DMS114 treated with DMSO at 0.1 percent for 48 hours (cell line): Measurements from ENCODE around the gene CCDC7.
"Not testable (repeated sequence)": the region's sequence is repeated elsewhere in the genome, so short reads cannot be mapped to it uniquely, and the experiment has no call there.

Source experiments
- DNase-seq: peaks from one replicate; lab custom pipeline; 2025; ENCODE audit not compliant: unreplicated experiment; lab: John Stamatoyannopoulos, UW

CCDC7 gene

GRCh38 chr10:32865170-32865569, 419.2 kb downstream of the CCDC7 start:
- no peak for DNase-seq

- DNase-seq, result no peak
These were observed 432.0 kb downstream of the CCDC7 start for GRCh38 chr10:32877915-32878314.

GRCh38 chr10:32878646-32879045, 432.7 kb downstream of the CCDC7 start:
- DNase-seq, result no peak

DNA sequence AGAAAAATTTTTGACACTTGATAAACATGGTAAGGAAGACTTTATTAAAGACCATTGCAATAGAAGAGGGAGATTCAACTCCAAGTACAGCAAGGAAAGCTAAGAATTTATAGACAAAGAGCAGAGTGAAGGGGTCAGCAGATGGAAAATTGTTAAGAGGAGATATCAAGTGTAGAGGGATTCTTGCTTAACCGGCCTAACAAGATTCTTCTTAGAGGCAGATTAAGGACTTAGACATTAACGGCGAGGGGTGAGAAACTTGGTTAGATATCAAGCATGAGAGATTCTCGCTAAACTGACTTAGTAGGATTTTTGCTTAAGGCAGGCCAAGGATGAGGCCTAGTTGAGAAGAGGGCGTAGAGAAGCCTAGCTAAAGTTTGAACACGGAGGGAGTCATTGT, 436.1 kb downstream of the CCDC7 start:
- no peak for DNase-seq

DNA sequence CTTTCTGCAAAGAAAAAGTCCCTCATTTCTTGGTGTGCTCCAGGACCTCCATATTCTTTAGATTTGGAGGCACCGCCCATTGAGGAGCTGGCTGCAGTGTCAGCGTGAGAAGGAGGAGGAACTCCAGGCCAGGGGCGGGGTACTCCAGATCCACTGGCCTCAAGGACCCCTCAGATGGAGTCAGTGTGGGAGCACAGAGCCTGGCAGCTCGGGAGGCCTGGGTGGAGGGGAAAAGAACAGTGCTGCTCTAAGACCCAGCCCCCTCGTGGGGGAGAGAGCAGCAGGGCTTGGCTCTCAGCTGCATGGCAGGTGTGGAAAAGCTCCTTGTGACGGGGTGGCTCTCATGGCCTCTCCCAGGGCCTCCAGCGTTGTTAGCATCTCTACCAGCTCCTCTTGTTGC, 441.5 kb downstream of the CCDC7 start:
- DNase-seq, result no peak

DNA sequence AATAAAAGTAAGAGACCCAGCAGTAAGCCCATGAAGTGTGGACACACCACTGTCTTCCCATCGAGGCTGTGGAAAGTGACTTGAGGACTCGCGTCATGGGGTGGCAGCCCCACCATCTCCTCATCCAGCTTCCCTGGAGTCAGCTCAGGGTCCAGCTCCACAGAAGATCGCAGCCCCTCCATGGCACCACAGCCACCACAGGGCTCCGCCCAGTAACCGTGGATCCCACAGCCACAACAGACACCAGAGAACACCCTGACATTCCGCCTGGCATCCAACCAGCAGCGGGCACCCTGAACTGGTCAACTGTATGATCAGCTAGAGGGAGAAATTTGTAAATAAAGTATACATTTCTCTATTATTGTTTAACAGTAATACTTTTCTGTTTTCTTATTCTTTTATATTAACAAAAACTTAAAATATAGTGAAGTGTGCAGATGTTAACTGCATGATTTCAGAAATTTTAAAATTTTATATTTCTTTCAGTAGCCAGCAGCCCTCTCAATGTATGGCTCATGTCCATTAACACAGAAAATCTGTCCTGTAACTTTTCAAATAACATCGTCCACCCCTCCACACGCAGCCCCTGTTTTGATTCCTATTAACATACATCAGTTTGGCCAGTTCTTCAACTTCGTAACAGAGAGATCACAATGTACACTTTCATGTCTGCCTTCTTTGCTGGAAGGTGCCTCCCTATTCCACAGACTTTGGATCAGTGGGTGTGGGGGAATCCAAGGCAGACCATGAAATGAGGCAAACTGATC, 442.4 kb downstream of the CCDC7 start:
- DNase-seq, result no peak

DNA sequence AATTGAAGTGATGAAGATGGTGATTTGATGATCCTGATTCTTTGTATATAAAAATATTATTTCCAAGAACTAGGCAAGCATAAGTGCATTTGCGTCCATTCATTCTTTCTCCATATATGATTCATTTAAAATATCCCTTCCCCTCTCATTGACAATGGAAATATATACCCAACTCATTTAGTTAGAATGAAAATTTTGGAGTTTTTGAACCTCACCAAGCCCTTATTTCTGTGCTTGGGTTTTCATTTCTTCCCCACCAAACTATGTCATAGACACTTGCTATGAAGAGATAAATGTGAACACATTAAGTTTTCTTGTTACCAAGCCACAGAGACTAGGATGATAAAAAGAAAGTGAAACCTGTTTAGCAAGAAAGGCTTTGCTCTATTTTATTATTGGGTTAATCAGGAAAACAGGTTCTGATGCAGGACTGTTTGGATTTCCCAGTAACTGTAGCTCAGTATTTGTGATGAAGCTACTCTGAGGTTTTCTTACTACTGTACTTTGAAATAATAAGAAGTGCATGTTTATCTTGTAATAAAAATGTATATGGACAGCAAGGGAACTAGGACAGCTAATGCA, 443.8 kb downstream of the CCDC7 start:
- no peak for DNase-seq

DNA sequence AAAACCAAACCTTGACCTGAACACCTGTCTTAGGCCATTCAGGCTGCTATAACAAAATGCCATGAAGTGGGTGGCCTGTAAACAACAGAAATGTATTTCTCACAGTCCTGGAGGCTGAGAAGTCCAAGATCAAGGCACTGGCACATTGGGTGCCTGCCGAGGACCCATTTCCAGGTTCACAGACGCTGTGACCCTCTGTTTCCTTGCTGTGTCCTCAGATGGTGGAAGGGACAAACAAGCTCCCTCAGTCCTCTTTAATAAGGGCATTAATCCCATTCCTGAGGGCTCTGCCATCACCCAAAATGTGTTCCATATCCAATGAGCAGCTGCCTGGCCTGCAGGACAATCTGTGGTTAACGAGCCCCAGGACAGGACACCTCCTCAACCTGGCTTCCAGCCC, 444.5 kb downstream of the CCDC7 start:
- no peak for DNase-seq

GRCh38 chr10:32891261-32891660, 445.3 kb downstream of the CCDC7 start:
- no peak for DNase-seq

DNA sequence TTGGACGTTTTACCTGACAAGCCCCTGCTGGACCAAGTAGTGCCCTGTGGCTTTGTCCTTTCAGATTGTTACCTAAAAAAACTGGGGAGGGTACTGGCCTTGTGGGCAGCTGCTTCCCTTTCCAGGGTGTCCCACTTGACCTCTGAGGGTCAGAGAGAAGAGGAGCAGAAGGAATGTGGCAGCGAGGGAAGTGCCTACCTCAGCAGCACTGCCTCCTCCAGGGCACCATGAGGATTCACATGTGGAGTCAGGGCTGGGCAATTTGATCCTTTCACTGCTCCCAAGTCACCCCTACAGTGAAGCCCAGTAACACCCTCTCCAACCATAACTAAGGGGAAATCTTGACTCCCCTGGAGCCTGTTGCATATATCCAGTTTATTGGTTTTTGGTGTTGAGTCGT, 447.5 kb downstream of the CCDC7 start:
- no peak for DNase-seq

- DNase-seq, result no peak
These were observed 448.1 kb downstream of the CCDC7 start for GRCh38 chr10:32893916-32894664.

DNA sequence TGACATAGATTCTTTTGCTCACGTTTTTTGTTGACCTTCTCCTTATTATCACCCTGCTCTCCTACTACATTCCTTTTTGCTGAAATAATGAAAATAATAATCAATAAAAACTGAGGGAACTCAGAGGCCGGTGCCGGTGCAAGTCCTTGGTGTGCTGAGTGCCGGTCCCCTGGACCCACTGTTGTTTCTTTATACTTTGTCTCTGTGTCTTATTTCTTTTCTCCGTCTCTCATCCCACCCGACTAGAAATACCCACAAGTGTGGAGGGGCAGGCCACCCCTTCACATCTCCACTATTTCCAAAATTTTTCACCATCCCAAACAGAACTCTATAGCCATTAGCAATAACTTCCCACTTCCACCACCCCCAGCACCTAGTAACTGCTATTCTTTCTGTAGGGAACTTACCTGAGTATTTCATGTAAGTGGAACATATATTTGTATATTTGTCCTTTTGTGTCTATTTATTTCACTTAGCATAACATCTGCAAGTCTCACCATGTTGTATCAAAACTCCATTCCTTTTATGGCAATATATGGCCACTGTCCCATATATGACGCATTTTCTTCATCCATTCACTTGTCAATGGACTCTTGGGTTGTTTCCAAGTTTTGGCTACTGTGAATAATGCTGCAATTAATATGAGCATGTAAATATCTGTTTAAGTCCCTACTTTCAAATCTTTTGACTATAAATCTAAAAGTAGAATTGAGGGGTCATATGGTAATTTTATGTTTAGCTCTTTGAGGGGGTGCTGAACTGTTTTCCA, 449.4 kb downstream of the CCDC7 start:
- not testable (repeated sequence) for DNase-seq

DNA sequence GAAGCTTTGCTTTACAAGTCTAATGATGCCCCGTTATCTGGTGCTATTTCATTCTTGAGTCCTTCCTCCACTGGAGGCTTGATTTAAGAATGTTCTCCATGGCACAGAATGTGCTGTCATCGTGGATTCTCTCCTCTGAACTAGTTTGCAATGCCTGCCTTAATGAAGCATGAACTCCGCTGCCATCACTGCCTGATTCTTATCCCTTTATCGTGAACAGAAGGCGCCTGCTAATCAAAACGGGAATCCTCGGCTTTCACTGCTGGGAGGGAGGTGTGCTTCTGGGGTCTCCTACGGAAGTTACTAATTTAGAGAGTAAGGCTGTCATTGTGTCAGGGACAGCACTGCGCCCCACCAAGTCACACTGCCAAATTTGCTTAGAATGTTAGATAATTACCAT, 455.9 kb downstream of the CCDC7 start:
- no peak for DNase-seq

GRCh38 chr10:32905466-32905865, 459.5 kb downstream of the CCDC7 start:
- no peak for DNase-seq

- DNase-seq, result no peak
These were observed 460.7 kb downstream of the CCDC7 start for GRCh38 chr10:32906595-32906994.

DNA sequence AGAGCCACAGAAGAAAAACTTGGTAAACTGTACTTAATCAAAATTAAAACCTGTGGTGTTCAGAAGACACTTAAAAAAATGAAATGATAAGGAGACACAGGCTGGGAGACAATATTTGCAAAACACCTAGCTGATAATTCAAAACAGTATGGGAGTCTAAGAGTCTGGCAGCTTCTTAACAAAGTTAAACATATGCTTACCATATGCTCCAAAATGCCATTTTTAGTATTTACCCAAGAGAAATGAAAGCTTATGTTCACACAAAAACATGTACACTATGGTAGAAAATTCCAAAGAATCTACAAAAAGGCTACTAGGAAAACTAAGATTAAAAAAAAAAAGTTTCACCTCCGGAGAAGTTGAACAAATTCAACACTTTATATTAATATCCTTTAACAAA, 463.5 kb downstream of the CCDC7 start:
- DNase-seq, result no peak

- not testable (repeated sequence) for DNase-seq
These were observed 464.0 kb downstream of the CCDC7 start for GRCh38 chr10:32909970-32910369.

DNA sequence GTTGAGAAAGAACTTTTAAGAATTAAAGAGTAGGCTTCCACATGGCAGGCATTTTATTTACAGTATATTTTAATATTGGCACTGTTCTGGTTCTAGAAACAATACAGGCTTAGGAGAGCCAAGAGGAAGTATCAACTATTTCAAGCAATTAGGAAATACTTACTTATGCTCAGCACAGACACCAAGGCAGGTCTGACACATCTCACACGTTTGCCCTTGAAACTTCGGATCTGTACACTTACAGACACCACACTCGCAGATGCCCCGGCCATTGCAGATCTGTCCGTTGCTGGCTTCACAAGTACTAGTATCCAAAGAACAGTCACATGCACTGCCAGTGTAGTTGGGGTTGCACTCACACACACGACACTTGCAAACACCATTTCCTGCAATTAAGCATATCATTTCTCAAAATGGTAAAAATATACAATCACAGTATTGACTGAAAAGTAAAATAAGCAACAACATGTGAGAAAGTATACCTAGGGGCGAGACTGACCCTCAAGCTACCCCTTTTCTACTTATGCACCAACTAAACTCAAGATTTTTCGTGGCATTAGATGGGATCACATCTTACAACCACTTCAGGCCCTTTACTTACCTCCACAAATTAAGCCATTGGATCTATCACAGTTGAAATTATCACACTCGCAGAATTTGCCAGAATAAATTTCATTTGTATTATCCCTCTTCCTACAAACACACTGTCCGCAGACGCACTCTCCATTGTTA, 465.5 kb downstream of the CCDC7 start:
- DNase-seq, result no peak

GRCh38 chr10:32917817-32918216, 471.9 kb downstream of the CCDC7 start:
- not testable (repeated sequence) for DNase-seq

DNA sequence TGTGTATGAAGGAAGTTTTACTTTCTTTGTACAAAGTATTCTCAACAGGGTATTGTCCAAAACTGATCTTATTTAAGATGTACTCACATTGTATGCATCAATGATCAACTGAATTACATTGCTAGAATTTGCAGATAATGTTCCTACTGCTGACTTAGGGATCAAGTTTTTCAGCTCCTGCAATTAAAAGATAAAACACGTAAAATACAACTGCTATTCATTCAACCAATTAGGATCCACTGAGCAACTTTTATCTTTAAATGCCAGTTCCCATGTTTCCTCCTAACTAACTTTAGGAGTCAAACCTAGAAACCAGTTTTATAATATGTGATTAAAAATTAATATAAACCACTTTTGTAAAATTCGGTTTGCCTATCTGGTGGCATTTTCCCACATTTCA, 476.2 kb downstream of the CCDC7 start:
- no peak for DNase-seq

- no peak for DNase-seq
These were observed 477.2 kb downstream of the CCDC7 start for GRCh38 chr10:32923134-32923533.
